ENCODE results near the gene HHLA2.
"Not testable (repeated sequence)": the region's sequence is repeated elsewhere in the genome, so short reads cannot be mapped to it uniquely, and the experiment has no call there.

The HHLA2 gene, protein sequence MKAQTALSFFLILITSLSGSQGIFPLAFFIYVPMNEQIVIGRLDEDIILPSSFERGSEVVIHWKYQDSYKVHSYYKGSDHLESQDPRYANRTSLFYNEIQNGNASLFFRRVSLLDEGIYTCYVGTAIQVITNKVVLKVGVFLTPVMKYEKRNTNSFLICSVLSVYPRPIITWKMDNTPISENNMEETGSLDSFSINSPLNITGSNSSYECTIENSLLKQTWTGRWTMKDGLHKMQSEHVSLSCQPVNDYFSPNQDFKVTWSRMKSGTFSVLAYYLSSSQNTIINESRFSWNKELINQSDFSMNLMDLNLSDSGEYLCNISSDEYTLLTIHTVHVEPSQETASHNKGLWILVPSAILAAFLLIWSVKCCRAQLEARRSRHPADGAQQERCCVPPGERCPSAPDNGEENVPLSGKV

GRCh38 chr3:108296239-108296638, at the start of gene HHLA2:
Gene HHLA2, plus strand, starts transcription at chr3:108296548. Its CDS starts 55,266 bp downstream, at chr3:108351814.
- in situ Hi-C loops (cut with MboI; ENCODE audit: low sequenced_read_pairs) = no loop called here

DNA sequence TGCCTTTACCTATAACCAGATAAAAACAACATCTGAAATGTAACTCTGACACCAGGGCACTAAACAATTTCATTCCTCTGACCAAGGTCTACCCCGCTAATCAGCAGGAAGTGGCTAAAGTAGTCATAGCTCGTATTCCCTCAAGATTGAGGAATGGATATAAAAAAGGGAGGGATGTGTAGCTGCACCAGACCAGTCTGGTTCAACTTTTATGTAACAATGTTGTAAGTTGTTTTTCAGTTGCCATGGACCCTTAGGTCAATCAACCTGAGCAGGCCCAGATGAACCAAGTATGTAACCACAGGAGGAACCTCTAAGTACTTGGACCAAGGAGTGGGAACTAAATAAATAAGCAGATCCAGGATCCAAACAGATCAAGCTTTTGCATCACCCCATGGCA, 45.7 kb upstream of the HHLA2 start:
- in situ Hi-C loops (cut with MboI; ENCODE audit: low sequenced_read_pairs) = no loop called here

DNA sequence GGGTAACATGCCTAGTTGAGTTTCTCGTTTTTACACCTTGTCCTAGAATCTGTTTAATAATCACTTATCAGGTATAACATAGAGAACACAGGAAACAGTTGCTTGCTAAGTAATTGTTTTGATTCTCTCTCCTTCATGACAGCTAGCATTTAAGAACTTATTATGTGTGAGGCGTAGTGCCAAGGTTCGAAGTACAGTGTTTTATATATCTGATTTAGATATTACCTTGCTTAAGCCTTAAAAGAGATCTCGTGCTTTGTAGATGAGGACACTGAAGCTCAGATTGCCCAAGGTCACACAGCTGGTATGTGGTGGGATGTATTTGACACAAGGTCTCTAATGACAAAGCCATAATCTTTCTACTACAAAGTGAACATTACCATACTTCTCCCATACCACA, 45.1 kb upstream of the HHLA2 start:
- in situ Hi-C loops (cut with MboI; ENCODE audit: low sequenced_read_pairs) = no loop called here

DNA sequence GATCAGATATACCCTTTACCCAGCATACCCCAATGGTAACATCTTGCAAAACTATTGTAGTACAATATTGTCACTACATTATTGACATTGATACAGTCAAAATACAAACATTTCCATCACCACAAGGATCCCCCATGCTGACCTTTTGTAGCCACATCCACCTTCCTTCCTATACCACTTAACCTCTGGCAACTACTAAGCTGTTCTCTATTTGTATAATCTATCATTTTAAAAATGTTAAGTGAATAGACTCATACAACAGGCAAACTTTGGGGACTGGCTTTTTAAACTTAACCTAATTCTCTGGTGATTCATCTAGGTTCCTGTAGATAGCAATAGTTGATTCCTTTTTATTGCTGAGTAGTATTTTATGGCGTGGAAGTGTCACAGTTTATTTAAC, 44.5 kb upstream of the HHLA2 start:
- in situ Hi-C loops (cut with MboI; ENCODE audit: low sequenced_read_pairs) = no loop called here

DNA sequence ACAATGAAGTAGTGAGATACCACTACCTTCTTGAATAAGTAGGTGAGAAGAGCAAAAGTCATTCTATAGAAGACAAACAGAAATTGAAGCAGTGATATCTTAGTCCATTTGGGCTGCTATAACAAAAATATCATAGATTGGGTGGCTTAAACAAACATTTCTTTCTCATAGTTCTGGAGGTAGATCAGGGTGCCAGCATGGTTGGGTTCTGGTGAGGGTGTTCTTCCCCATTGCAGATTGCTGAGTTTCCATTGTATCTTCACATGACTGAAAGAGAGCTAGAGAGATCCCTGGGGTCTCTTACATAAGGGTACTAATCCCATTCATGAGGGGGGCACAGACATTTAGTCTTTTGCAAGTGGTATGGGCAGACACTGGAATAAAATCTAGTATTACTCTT, 41.2 kb upstream of the HHLA2 start:
- in situ Hi-C loops (cut with MboI; ENCODE audit: low sequenced_read_pairs) = no loop called here

GRCh38 chr3:108264534-108265298, 31.6 kb upstream of the HHLA2 start:
- in situ Hi-C loops (cut with MboI; ENCODE audit: low sequenced_read_pairs) = not testable (repeated sequence)

- in situ Hi-C loops (cut with MboI; ENCODE audit: low sequenced_read_pairs) = not testable (repeated sequence)
Measured at GRCh38 chr3:108268235-108268634, 28.1 kb upstream of the HHLA2 start.

GRCh38 chr3:108271626-108272025, 24.7 kb upstream of the HHLA2 start:
- in situ Hi-C loops (cut with MboI; ENCODE audit: low sequenced_read_pairs) = no loop called here

DNA sequence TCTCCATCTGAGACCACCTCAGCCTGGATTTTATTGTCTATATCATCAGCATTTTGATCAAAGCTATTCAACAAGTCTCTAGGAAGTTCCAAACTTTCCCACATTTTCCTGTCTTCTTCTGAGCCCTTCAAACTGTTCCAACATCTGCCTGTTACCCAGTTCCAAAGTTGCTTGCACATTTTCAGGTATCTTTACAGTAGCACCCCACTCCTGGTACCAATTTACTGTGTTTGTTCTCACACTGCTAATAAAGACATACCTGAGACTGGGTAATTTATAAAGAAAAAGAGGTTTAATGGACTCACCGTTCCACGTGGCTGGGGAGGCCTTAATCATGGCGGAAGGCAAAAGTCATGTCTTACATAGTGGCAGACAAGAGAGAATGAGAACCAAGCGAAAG, 17.3 kb upstream of the HHLA2 start:
- in situ Hi-C loops (cut with MboI; ENCODE audit: low sequenced_read_pairs) = not testable (repeated sequence)

- in situ Hi-C loops (cut with MboI; ENCODE audit: low sequenced_read_pairs) = no loop called here
Measured at GRCh38 chr3:108280476-108280875, 15.9 kb upstream of the HHLA2 start.

DNA sequence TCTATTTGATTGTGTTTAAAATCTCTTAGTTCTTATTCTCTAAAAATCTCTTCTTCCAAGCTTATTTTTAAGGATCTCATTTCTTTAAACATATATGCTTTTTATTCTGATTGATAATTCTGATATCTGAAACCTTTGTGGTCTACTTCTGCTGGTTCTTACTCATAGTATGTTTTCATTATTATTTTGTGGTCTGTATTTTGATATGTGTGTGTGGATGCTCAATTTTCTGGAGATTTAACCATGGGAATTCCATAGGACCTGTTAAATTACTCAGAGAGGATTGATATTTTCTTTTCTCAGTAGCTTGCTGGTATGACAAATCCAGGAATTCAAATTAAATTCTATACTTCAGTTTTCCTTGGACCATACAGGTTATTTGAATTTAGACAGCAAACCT, 14.7 kb upstream of the HHLA2 start:
- in situ Hi-C loops (cut with MboI; ENCODE audit: low sequenced_read_pairs) = no loop called here

DNA sequence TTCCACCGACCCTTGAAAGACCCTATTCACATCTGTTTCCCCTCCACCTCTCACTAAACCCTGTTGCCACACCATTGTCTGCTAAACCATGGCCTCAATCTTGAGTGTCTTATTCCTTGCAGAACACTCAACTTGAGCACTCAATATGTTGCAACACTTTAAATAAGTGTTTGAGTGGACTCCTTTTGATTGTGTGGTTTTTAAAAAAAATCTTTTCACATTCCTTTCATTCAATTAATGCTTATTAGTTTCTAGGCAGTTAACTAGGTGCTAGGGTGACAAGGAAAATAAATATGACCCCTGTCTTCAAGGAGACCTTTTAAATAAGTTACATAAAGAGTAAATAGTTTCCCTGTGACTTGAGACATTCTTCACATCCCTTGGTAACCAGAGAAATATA, 13.3 kb upstream of the HHLA2 start:
- in situ Hi-C loops (cut with MboI; ENCODE audit: low sequenced_read_pairs) = no loop called here

DNA sequence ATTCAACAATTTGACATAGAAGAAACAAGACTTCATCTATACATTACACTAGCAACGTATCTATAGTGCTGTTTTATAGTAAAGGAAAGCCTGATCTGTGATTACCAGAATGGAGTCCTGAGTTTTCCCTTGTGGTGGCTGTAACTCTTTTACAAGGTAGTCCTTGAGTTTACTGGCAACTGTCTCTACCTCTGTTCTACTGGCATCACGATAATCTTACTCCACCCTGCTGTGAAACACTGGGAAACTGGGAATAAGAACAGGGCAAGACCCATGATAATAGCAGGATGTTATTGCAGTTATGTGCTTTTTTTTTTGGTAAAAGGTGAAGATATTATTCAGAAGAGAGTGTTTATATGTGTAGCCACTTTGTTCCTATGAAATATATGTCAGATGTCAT, 12.4 kb upstream of the HHLA2 start:
- in situ Hi-C loops (cut with MboI; ENCODE audit: low sequenced_read_pairs) = no loop called here

- in situ Hi-C loops (cut with MboI; ENCODE audit: low sequenced_read_pairs) = no loop called here
Measured at GRCh38 chr3:108285176-108285575, 11.2 kb upstream of the HHLA2 start.

GRCh38 chr3:108287146-108287545, 9.2 kb upstream of the HHLA2 start:
- in situ Hi-C loops (cut with MboI; ENCODE audit: low sequenced_read_pairs) = no loop called here

- in situ Hi-C loops (cut with MboI; ENCODE audit: low sequenced_read_pairs) = not testable (repeated sequence)
Measured at GRCh38 chr3:108288193-108288592, 8.2 kb upstream of the HHLA2 start.

- in situ Hi-C loops (cut with MboI; ENCODE audit: low sequenced_read_pairs) = no loop called here
Measured at GRCh38 chr3:108289159-108289558, 7.2 kb upstream of the HHLA2 start.

DNA sequence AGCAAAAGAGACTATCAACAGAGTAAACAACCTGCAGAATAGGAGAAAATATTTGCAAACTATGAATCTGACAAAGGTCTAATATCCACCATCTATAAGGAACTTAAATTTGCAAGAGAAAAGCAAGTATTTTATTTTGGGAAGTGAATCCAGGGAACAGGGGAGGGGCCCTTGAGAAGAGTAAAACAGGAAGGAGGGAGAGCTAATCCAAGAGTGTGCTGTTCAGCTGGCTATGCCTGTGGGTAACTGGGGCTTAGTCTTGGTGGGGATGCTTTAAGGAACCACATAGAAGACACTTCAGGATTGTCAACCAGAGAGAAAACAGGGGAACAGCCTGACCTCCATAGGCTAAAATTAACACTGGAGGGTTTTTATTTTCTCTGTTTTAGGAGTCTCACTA, 3.9 kb upstream of the HHLA2 start:
- in situ Hi-C loops (cut with MboI; ENCODE audit: low sequenced_read_pairs) = no loop called here

- in situ Hi-C loops (cut with MboI; ENCODE audit: low sequenced_read_pairs) = no loop called here
Measured at GRCh38 chr3:108292905-108293328, 3.4 kb upstream of the HHLA2 start.

- in situ Hi-C loops (cut with MboI; ENCODE audit: low sequenced_read_pairs) = no loop called here
Measured at GRCh38 chr3:108293858-108294257, 2.5 kb upstream of the HHLA2 start.

DNA sequence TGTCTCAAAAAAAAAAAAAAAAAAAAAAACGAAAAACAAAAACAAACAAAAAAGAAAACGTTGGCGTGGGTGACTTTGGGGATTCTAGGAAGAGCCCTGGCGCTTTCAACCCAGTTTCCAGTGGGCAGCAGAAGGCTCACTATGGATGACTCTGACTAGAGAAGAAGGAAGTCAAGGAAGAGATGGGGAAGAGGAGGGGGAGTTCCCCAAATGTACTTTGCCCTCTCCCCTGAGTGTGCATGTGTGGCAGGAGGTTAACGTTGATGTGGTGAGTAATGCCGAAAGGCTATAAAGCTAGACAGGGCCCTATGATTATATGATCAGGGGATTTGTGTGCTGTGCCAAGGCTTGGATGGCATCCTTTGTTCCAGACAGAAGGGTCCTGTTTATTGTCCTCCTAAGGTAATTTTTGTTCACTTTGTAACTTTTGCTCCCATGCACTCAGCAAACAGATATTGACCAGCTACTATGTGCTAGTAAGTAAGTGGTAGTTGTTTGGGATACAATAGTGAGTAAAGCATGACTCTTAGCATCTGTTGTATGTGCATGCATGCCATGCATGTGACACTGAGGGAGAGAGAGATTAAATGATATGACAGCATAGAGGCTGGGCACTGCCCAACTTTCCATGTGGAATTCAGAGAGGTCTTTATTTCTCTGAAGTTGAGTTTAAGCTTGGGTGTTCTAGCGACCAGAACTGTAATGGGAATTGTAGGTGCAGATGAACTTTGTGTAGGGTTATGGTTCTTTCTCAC, 750 bp upstream of the HHLA2 start:
- in situ Hi-C loops (cut with MboI; ENCODE audit: low sequenced_read_pairs) = no loop called here

Data from HL-60/S4 (cell line).